ENCODE data around the gene OR1F1. TPM values are rescaled to one million over a fixed set of nuclear protein-coding genes. Genes with fewer than 3 reads are reported as not detected.

The OR1F1 gene
- total RNA-seq, 2 experiments from 2014 or later, result not detected

GRCh38 chr16:3212006-3212405 lies 24.0 kb downstream of the OR1F1 start:
- Histone ChIP-seq H3K4me3 (ENCODE audit: low read length) (no peak overlapping the region), H3K9me3 (ENCODE audit: control insufficient read depth in 1 of 2, insufficient read depth in 1 of 2, low read length in 2 of 2) (peaks cover 0 to 16% of the 10 kb centered on the region in 2 experiments), H3K27me3 (ENCODE audit: control insufficient read depth in 1 of 2, insufficient read depth in 2 of 2, low read length in 2 of 2) (no peaks in the 10 kb centered on the region), H3K27ac (ENCODE audit: low read depth in 1 of 2, low read length in 2 of 2) (no peak overlapping the region), H3K36me3 (ENCODE audit: insufficient read depth, low read length) (no peaks in the 10 kb centered on the region), H3K4me1 (ENCODE audit: insufficient read depth, low read length) (peaks cover 39% of the 10 kb centered on the region)
- peaks cover 2% of the 10 kb centered on the region for H3K9me3 Mint-ChIP-seq
- ChIA-PET POLR2A (no interaction called here), CTCF (no interaction called here)
- no peaks in the 10 kb centered on the region for H3K27me3 Mint-ChIP-seq
- H3K4me3 Mint-ChIP-seq, result peak overlapping the region; percentile 28
- H3K36me3 Mint-ChIP-seq (ENCODE audit: low read depth), result peaks cover 30% of the 10 kb centered on the region
- H3K27ac Mint-ChIP-seq, result peak overlapping the region; percentile 76
- intact Hi-C loops (cut with DNase I, micrococcal nuclease), result no loop called here
- ATAC-seq (ENCODE audit: poor library complexity) (no peak), DNase-seq (no peak)
- H3K4me1 Mint-ChIP-seq (ENCODE audit: low read depth), result peaks cover 38% of the 10 kb centered on the region
- TF ChIP-seq, protein P1, sequence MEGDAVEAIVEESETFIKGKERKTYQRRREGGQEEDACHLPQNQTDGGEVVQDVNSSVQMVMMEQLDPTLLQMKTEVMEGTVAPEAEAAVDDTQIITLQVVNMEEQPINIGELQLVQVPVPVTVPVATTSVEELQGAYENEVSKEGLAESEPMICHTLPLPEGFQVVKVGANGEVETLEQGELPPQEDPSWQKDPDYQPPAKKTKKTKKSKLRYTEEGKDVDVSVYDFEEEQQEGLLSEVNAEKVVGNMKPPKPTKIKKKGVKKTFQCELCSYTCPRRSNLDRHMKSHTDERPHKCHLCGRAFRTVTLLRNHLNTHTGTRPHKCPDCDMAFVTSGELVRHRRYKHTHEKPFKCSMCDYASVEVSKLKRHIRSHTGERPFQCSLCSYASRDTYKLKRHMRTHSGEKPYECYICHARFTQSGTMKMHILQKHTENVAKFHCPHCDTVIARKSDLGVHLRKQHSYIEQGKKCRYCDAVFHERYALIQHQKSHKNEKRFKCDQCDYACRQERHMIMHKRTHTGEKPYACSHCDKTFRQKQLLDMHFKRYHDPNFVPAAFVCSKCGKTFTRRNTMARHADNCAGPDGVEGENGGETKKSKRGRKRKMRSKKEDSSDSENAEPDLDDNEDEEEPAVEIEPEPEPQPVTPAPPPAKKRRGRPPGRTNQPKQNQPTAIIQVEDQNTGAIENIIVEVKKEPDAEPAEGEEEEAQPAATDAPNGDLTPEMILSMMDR (IDR thresholded peaks at IDR 0.05), result no peak

DNA sequence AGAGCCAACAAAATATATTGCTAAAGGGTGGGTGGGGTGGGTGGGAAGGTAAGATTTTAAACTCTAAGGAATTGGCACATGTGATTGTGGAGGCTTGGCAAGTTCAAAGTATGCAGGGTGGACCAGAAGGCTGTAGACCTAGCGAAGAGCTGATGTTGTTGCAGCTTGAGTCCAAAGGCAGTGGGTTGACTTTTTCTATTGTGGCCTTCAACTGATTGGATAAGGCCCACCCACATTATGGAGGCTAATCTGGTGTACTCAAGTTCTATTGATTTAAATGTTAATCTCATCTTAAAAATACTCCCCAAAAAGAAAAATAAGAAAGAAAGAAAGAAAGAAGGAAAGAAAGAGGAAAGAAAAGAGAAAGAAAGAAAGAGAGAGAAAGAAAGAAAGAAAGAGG lies 24.6 kb downstream of the OR1F1 start:
- peaks cover 39% of the 10 kb centered on the region for H3K4me1 Mint-ChIP-seq (ENCODE audit: low read depth)
- H3K27me3 Mint-ChIP-seq, result no peaks in the 10 kb centered on the region
- Histone ChIP-seq H3K4me1 (ENCODE audit: insufficient read depth, low read length) (peaks cover 43% of the 10 kb centered on the region), H3K9me3 (ENCODE audit: control insufficient read depth in 1 of 2, insufficient read depth in 1 of 2, low read length in 2 of 2) (peaks cover 1 to 16% of the 10 kb centered on the region in 2 experiments), H3K4me3 (ENCODE audit: low read length) (no peak overlapping the region), H3K36me3 (ENCODE audit: insufficient read depth, low read length) (no peaks in the 10 kb centered on the region), H3K27me3 (ENCODE audit: control insufficient read depth in 1 of 2, insufficient read depth in 2 of 2, low read length in 2 of 2) (no peaks in the 10 kb centered on the region), H3K27ac (ENCODE audit: low read depth in 1 of 2, low read length in 2 of 2) (no peak overlapping the region)
- intact Hi-C loops (cut with DNase I, micrococcal nuclease), result no loop called here
- H3K9me3 Mint-ChIP-seq, result peaks cover 2% of the 10 kb centered on the region
- no peak overlapping the region for H3K4me3 Mint-ChIP-seq
- H3K36me3 Mint-ChIP-seq (ENCODE audit: low read depth), result peaks cover 33% of the 10 kb centered on the region
- H3K27ac Mint-ChIP-seq, result peak overlapping the region; percentile 76
- CTCF ChIA-PET, result no interaction called here
- ATAC-seq (ENCODE audit: poor library complexity) (no peak), DNase-seq (no peak)
- POLR2A ChIA-PET, result no interaction called here
- TF ChIP-seq, protein P1 (IDR thresholded peaks at IDR 0.05), result no peak

DNA sequence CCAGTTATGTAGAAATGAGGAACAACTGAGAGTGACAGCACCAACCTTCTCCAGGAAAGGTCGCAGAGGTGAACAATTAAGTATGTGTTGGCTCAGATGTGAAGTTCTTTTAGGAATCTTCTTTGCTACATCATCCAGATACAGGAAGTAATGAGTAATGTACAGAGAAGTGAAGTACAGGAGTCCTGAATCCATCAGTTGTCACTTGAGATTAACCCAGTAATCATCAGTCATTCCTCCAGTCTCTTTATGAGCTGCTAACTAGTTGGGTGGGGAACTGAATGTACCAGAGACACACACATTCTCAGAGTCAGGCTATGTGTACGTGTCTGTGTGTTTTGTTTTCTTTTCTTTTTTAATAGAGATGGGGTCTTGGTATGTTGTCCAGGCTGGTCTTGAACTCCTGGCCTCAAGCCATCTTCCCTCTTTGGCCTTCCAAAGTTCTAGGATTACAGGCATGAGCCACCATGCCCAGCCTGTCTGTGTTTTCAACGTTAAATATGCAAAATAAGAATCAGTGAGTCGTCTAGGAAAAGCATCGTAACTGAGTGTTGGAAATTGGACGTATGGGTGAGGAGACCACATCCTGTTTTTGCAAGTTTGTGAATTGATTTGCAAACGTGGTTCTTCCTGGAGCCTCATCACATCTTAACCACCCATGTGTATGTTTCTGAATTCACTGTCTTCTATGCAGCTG lies 27.0 kb downstream of the OR1F1 start:
- Histone ChIP-seq H3K36me3 (ENCODE audit: insufficient read depth, low read length) (no peaks in the 10 kb centered on the region), H3K27me3 (ENCODE audit: control insufficient read depth in 1 of 2, insufficient read depth in 2 of 2, low read length in 2 of 2) (no peaks in the 10 kb centered on the region), H3K4me3 (ENCODE audit: low read length) (no peak overlapping the region), H3K27ac (ENCODE audit: low read depth in 1 of 2, low read length in 2 of 2) (peak overlapping the region; percentile 48 to 79), H3K9me3 (ENCODE audit: control insufficient read depth in 1 of 2, insufficient read depth in 1 of 2, low read length in 2 of 2) (peaks cover 8 to 32% of the 10 kb centered on the region in 2 experiments), H3K4me1 (ENCODE audit: insufficient read depth, low read length) (peaks cover 48% of the 10 kb centered on the region)
- TF ChIP-seq, protein P1 (IDR thresholded peaks at IDR 0.05), result no peak
- H3K27me3 Mint-ChIP-seq, result no peaks in the 10 kb centered on the region
- ChIA-PET POLR2A (interaction anchor here (0.6 to 2.7 kb wide), 22 partner anchors 8 to 186 kb away, joined by 3 to 22 read pairs (median 4); partner anchors contain the start of genes OR1F1, ZNF174, ZNF200 and ZNF213), CTCF (interaction anchor here (0.6 kb wide), 1 partner anchor 30 kb away, joined by 6 read pairs; no protein-coding TSS in a partner anchor)
- peak overlapping the region; percentile 71 for H3K4me3 Mint-ChIP-seq
- peaks cover 36% of the 10 kb centered on the region for H3K36me3 Mint-ChIP-seq (ENCODE audit: low read depth)
- peaks cover 4% of the 10 kb centered on the region for H3K9me3 Mint-ChIP-seq
- H3K4me1 Mint-ChIP-seq (ENCODE audit: low read depth), result peaks cover 39% of the 10 kb centered on the region
- ATAC-seq (ENCODE audit: poor library complexity) (peak; percentile 86), DNase-seq (peak in 7 of 14 experiments; percentile 30 to 89 (median 43))
- intact Hi-C loops (cut with DNase I, micrococcal nuclease), result loop anchor here (1.0 to 5.0 kb wide), 5 partner anchors 20 to 67 kb away; partner anchors contain the start of genes ZNF200 (in 2 of the 2) and ZNF263 (in 1 of the 2)
- peak overlapping the region; percentile 96 for H3K27ac Mint-ChIP-seq

Measured in CD4-positive, alpha-beta T cell (primary cell).